Colonic mucosa (tissue), 4 donors: ENCODE results near the gene SLC41A3. TPM values are rescaled to one million over a fixed set of nuclear protein-coding genes. Genes with fewer than 3 reads are reported as not detected.

Source experiments
- DNase-seq: peaks from one replicate; pipeline ENCODE4 v3.0.0-alpha.2; 2020
- H3K27ac ChIP-seq: fragments of 200-600 bp; one replicate; pipeline ENCODE4 v1.8.0; 2021
- H3K27me3 ChIP-seq: fragments of 200-600 bp; one replicate; pipeline ENCODE4 v1.8.0; 2021
- H3K36me3 ChIP-seq: fragments of 200-600 bp; one replicate; pipeline ENCODE4 v1.8.0; 2021
- H3K4me1 ChIP-seq: fragments of 200-600 bp; one replicate; pipeline ENCODE4 v1.8.0; 2021; ENCODE audit warnings: mild to moderate bottlenecking
- H3K4me3 ChIP-seq: fragments of 200-600 bp; one replicate; pipeline ENCODE4 v1.8.0; 2021
- H3K9ac ChIP-seq, 2 donors: one replicate each; pipeline ENCODE4 v1.7.0; 2013; ENCODE audit warnings: control low read depth in 2 of 2, low read depth in 2 of 2, low read length in 2 of 2
- H3K9me3 ChIP-seq: fragments of 200-600 bp; one replicate; pipeline ENCODE4 v1.8.0; 2021
- intact Hi-C: fragments of 100-400 bp; cut with DNase I; formaldehyde crosslinking; loops from one replicate; pipeline ENCODE4 v1.14.1; 2022
- total RNA-seq, 2 donors: library from RNA; stranded (reverse); fragmentation: NEBNext Ultra II Directional in 1 of 2; extraction: Animal tissue kit (Norgen Biotek cat#: 25700) in 1 of 2; gene quantifications; one replicate each; pipeline ENCODE4 v1.2.1, GENCODE V29; 2021
- TF ChIP-seq, protein P1 (sequence below): fragments of 200-600 bp; IDR thresholded peaks from one replicate; pipeline ENCODE4 v1.8.0; 2022; ENCODE audit warnings: antibody characterized with exemption, mild to moderate bottlenecking
- donor health status: healthy.
- donor health status: DM: no; HTN: no; CAD: no.
- donor health status: DM: no; HTN: no; CAD: no.

SLC41A3 gene
- total RNA-seq, 2 donors from 2014 or later, result 27.6 to 33.1 TPM

DNA sequence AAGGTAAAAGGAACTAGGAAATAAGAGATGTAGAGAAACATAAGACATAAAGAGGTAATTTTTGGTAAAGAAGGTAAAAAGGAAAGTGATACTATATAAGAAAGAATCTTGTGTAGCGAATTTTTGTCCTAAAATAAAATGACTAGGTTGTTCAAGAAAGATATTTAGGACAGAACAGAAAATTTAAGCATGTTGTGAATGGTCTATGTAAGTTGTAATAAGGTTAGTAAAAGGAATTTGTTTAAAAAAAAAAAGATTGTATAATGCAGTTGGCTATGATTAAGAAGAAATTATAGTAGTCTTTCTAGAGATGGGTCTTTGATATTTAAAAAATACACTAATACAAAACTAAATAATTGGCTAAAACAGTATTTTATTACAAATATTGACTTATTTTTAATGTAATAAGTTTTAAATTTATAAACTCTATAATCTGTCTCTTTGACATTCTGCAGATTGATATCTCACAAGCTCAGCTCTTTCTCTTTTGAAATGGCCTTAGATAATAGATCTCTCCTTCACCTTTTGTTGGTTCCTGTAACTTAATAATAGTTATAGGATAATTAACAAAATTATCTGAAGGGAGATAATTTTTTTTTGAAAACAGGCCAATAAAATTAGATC, 3.7 kb upstream of the SLC41A3 start:
- intact Hi-C loops, result loop anchor here (10.0 kb wide), 1 partner anchor 103 kb away; no protein-coding TSS in a partner anchor
- Histone ChIP-seq H3K27ac (no peak overlapping the region), H3K9ac (no peak overlapping the region), H3K4me1 (peaks cover 11% of the 10 kb centered on the region), H3K9me3 (no peaks in the 10 kb centered on the region), H3K27me3 (no peaks in the 10 kb centered on the region), H3K36me3 (no peaks in the 10 kb centered on the region), H3K4me3 (no peak overlapping the region)
- TF ChIP-seq, protein P1, sequence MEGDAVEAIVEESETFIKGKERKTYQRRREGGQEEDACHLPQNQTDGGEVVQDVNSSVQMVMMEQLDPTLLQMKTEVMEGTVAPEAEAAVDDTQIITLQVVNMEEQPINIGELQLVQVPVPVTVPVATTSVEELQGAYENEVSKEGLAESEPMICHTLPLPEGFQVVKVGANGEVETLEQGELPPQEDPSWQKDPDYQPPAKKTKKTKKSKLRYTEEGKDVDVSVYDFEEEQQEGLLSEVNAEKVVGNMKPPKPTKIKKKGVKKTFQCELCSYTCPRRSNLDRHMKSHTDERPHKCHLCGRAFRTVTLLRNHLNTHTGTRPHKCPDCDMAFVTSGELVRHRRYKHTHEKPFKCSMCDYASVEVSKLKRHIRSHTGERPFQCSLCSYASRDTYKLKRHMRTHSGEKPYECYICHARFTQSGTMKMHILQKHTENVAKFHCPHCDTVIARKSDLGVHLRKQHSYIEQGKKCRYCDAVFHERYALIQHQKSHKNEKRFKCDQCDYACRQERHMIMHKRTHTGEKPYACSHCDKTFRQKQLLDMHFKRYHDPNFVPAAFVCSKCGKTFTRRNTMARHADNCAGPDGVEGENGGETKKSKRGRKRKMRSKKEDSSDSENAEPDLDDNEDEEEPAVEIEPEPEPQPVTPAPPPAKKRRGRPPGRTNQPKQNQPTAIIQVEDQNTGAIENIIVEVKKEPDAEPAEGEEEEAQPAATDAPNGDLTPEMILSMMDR, result no peak
- DNase-seq, result no peak

DNA sequence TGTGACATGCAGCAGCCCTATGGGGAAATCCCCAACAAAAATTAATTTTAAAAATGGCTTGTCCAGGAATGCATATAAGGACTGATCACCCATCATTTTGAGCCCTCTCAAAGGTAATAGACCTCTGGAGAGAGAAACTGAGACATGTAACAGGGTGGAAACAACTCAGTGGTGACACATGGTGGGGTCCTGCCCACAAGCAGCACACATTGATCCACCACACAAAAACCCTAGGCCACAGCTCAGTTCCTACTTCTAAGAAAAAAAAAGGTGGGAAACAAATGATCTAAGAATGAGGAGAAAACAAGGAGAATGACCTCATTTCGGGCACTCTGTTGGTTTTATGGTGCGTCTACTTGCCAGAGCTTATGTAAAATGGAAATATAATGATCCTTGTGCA, 1.9 kb upstream of the SLC41A3 start:
- Histone ChIP-seq H3K27ac (no peak overlapping the region), H3K27me3 (no peaks in the 10 kb centered on the region), H3K4me3 (no peak overlapping the region), H3K36me3 (no peaks in the 10 kb centered on the region), H3K9ac (no peak overlapping the region), H3K4me1 (peaks cover 12% of the 10 kb centered on the region), H3K9me3 (no peaks in the 10 kb centered on the region)
- intact Hi-C loops, result loop anchor here (10.0 kb wide), 1 partner anchor 101 kb away; no protein-coding TSS in a partner anchor
- no peak for DNase-seq
- TF ChIP-seq, protein P1, result no peak

DNA sequence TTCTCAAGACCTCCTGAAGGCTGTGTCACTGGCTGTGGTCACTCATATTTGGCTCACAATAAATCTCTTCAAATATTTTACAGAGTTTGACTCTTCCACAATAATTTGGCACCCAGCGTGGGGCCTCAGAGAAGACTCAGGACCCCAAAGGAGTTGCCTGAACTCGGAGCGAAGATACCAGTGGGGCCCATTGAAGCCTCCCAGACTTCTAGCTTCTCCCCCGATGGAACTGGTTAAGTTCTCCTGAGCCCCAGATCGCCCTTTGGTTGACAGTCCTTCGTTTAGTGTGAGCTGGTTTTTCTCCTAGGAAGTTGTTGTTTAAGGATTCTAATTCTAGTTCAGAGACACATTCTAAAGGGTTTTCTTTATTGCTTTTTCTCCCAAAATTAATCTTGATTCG, 1.4 kb upstream of the SLC41A3 start:
- H3K27ac ChIP-seq, result no peak overlapping the region
- no peaks in the 10 kb centered on the region for H3K9me3 ChIP-seq
- TF ChIP-seq, protein P1, result no peak
- no peaks in the 10 kb centered on the region for H3K27me3 ChIP-seq
- no peaks in the 10 kb centered on the region for H3K36me3 ChIP-seq
- intact Hi-C loops, result loop anchor here (10.0 kb wide), 1 partner anchor 100 kb away; no protein-coding TSS in a partner anchor
- peaks cover 12% of the 10 kb centered on the region for H3K4me1 ChIP-seq
- H3K9ac ChIP-seq, result no peak overlapping the region
- no peak overlapping the region for H3K4me3 ChIP-seq
- DNase-seq, result no peak

DNA sequence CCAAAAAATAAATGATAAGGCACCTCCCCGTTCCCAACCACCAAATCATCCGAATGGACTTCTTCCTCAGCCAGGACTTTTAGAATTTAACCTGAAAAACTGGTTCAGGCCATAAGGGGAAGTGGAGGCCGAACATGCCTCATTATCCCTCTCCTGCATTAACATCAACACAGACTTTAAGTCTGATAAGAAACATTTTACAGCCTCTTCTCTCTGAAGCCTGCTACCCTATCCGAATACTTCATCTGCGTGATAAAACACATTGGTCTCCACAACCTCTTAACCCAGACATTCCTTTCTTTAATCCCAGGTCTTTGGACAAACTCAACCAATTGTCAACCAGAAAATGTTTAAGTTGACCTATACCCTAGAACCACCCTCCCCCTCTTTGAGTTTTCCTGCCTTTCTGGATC, 850 bp upstream of the SLC41A3 start:
- peak overlapping the region; percentile 69 for H3K4me3 ChIP-seq
- H3K27me3 ChIP-seq, result no peaks in the 10 kb centered on the region
- intact Hi-C loops, result loop anchor here (10.0 kb wide), 1 partner anchor 100 kb away; no protein-coding TSS in a partner anchor
- no peak overlapping the region for H3K9ac ChIP-seq
- H3K36me3 ChIP-seq, result no peaks in the 10 kb centered on the region
- TF ChIP-seq, protein P1, result no peak
- no peaks in the 10 kb centered on the region for H3K9me3 ChIP-seq
- peaks cover 12% of the 10 kb centered on the region for H3K4me1 ChIP-seq
- peak overlapping the region; percentile 83 for H3K27ac ChIP-seq
- no peak for DNase-seq

DNA sequence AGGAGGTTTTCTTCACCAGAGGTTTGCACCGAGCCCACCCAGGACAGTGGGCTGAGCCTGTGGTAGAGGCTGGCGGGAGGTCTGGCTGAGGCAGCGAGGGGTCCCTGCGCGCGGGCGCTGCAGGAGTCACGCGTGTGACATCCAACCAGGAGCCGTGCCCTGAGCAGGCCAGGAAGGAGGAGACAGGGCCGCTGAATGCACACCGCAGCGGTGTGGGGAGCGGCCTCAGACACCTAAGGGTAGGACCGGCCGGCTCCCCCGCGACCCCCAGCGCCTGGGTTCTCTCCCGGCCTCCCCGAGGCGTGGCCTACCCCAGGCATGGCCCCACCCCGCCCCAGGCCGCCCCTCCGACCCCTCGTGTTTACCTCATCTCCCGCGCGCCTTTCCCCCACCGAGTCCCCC, 412 bp downstream of the SLC41A3 start:
- Histone ChIP-seq H3K9ac (peak overlapping the region; percentile 51 to 64), H3K4me3 (peak overlapping the region; percentile 69), H3K27me3 (no peaks in the 10 kb centered on the region), H3K9me3 (no peaks in the 10 kb centered on the region), H3K4me1 (peaks cover 12% of the 10 kb centered on the region), H3K27ac (peak overlapping the region; percentile 83), H3K36me3 (no peaks in the 10 kb centered on the region)
- TF ChIP-seq, protein P1, result no peak
- intact Hi-C loops, result loop anchor here (10.0 kb wide), 1 partner anchor 99 kb away; no protein-coding TSS in a partner anchor
- DNase-seq, result peak; percentile 50
